SK-N-SH treated with all-trans-retinoic acid at 6 μM for 48 hours (cell line): ENCODE data around the gene AMTN.
A peak's percentile ranks its signal among the peaks of the same experiment; 100 is the strongest.

Experiments
- ATAC-seq: fragments of 200-7000 bp; cut with Tn5 transposase; 3 replicates; pipeline ENCODE4 v1.9.1; 2020; ENCODE audit warnings: mild to moderate bottlenecking, moderate library complexity
- ARNTL ChIP-seq: fragments of 450-650 bp; formaldehyde crosslinking; IDR thresholded peaks from 2 replicates; pipeline ENCODE4 v1.5.0; 2020; ENCODE audit warnings: low read depth, mild to moderate bottlenecking, moderate library complexity, borderline replicate concordance
- BACH2 ChIP-seq: fragments of 250-450 bp; sonication (Bioruptor Pico); IDR thresholded peaks from 2 replicates; pipeline ENCODE4 v1.9.0; 2021; ENCODE audit warnings: mild to moderate bottlenecking, borderline replicate concordance
- CSDC2 ChIP-seq: fragments of 250-450 bp; sonication (Bioruptor Pico); IDR thresholded peaks from 2 replicates; pipeline ENCODE4 v1.5.0; 2020; ENCODE audit warnings: mild to moderate bottlenecking, moderate library complexity
- CSRNP3 ChIP-seq: fragments of 250-450 bp; sonication (Bioruptor Pico); IDR thresholded peaks from 2 replicates; pipeline ENCODE4 v1.5.1; 2021; ENCODE audit warnings: mild to moderate bottlenecking, moderate library complexity
- OSR1 ChIP-seq: fragments of 250-450 bp; sonication (Bioruptor Pico); IDR thresholded peaks from 2 replicates; pipeline ENCODE4 v1.8.0; 2022; ENCODE audit warnings: moderate library complexity, mild to moderate bottlenecking, inconsistent platforms
- POU6F1 ChIP-seq: fragments of 250-450 bp; sonication (Bioruptor Pico); IDR thresholded peaks from 2 replicates; pipeline ENCODE4 v1.8.0; 2021; ENCODE audit warnings: low read depth, mild to moderate bottlenecking, moderate library complexity, borderline replicate concordance
- PPARA ChIP-seq: fragments of 250-450 bp; sonication (Bioruptor Pico); IDR thresholded peaks from 2 replicates; pipeline ENCODE4 v1.5.0; 2020; ENCODE audit warnings: mild to moderate bottlenecking, borderline replicate concordance
- RARB ChIP-seq: fragments of 250-450 bp; sonication (Bioruptor Pico); IDR thresholded peaks from 2 replicates; pipeline ENCODE4 v1.8.0; 2021; ENCODE audit warnings: mild to moderate bottlenecking, moderate library complexity
- SNAI2 ChIP-seq: fragments of 250-450 bp; sonication (Bioruptor Pico); IDR thresholded peaks from 2 replicates; pipeline ENCODE4 v1.5.0; 2020; ENCODE audit warnings: mild to moderate bottlenecking, moderate library complexity
- TCF4 ChIP-seq: fragments of 250-450 bp; sonication (Bioruptor Pico); IDR thresholded peaks from 2 replicates; pipeline ENCODE4 v1.8.0; 2021; ENCODE audit warnings: mild to moderate bottlenecking, moderate library complexity, borderline replicate concordance
- TOX ChIP-seq: fragments of 250-450 bp; sonication (Bioruptor Pico); IDR thresholded peaks from 2 replicates; pipeline ENCODE4 v1.8.0; 2021; ENCODE audit warnings: mild to moderate bottlenecking, moderate library complexity, borderline replicate concordance
- ZC3H10 ChIP-seq: fragments of 250-450 bp; sonication (Bioruptor Pico); IDR thresholded peaks from 2 replicates; pipeline ENCODE4 v1.5.1; 2021; ENCODE audit warnings: mild to moderate bottlenecking, moderate library complexity
- ZFP30 ChIP-seq: fragments of 450-650 bp; formaldehyde crosslinking; IDR thresholded peaks from 2 replicates; pipeline ENCODE4 v1.5.0; 2022; ENCODE audit warnings: mild to moderate bottlenecking, moderate library complexity
- ZNF565 ChIP-seq: fragments of 450-650 bp; formaldehyde crosslinking; conservative IDR thresholded peaks from 2 replicates; pipeline ENCODE4 v1.5.0; 2020; ENCODE audit warnings: low read depth, mild to moderate bottlenecking, moderate library complexity
- ZNF8 ChIP-seq: fragments of 450-650 bp; formaldehyde crosslinking; IDR thresholded peaks from 2 replicates; pipeline ENCODE4 v1.5.0; 2020; ENCODE audit warnings: mild to moderate bottlenecking, moderate library complexity
- TF ChIP-seq, protein P1 (sequence below): fragments of 250-450 bp; sonication (Bioruptor Pico); IDR thresholded peaks from 2 replicates; pipeline ENCODE4 v1.8.0; 2020; ENCODE audit warnings: mild to moderate bottlenecking, moderate library complexity, borderline replicate concordance
- TF ChIP-seq, protein P2 (sequence below): fragments of 250-450 bp; sonication (Bioruptor Pico); IDR thresholded peaks from 2 replicates; pipeline ENCODE4 v1.5.1; 2020; ENCODE audit warnings: low read depth, mild to moderate bottlenecking, moderate library complexity
- TF ChIP-seq, protein P3 (sequence below): fragments of 250-450 bp; sonication (Bioruptor Pico); IDR thresholded peaks from 2 replicates; pipeline ENCODE4 v1.5.0; 2020; ENCODE audit warnings: mild to moderate bottlenecking, moderate library complexity

AMTN gene

GRCh38 chr4:70544279-70544868 is 26.0 kb downstream of the AMTN start:
- TF ChIP-seq, protein P1, sequence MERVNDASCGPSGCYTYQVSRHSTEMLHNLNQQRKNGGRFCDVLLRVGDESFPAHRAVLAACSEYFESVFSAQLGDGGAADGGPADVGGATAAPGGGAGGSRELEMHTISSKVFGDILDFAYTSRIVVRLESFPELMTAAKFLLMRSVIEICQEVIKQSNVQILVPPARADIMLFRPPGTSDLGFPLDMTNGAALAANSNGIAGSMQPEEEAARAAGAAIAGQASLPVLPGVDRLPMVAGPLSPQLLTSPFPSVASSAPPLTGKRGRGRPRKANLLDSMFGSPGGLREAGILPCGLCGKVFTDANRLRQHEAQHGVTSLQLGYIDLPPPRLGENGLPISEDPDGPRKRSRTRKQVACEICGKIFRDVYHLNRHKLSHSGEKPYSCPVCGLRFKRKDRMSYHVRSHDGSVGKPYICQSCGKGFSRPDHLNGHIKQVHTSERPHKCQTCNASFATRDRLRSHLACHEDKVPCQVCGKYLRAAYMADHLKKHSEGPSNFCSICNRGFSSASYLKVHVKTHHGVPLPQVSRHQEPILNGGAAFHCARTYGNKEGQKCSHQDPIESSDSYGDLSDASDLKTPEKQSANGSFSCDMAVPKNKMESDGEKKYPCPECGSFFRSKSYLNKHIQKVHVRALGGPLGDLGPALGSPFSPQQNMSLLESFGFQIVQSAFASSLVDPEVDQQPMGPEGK, result no peak
- TF ChIP-seq TCF4 (CRISPR knock-in tag), result no peak
- ATAC-seq, result peak; percentile 74; the same call in 2 of the 3 replicates

- TF ChIP-seq ZNF565 (CRISPR knock-in tag) (no peak), OSR1 (no peak), ARNTL (CRISPR knock-in tag) (no peak), ZNF8 (CRISPR knock-in tag) (no peak), PPARA (CRISPR knock-in tag) (no peak), POU6F1 (CRISPR knock-in tag) (no peak), RARB (CRISPR knock-in tag) (no peak)
- TF ChIP-seq, protein P1, result no peak
- no peak for ATAC-seq
Measured at GRCh38 chr4:70556856-70557255, 38.5 kb downstream of the AMTN start.

- ATAC-seq, result peak; percentile 93
- TF ChIP-seq ZNF565 (CRISPR knock-in tag) (no peak), TOX (CRISPR knock-in tag) (no peak), BACH2 (no peak), OSR1 (no peak), POU6F1 (CRISPR knock-in tag) (no peak), RARB (CRISPR knock-in tag) (no peak), ZFP30 (CRISPR knock-in tag) (no peak), ZNF8 (CRISPR knock-in tag) (no peak), TCF4 (CRISPR knock-in tag) (no peak), CSDC2 (CRISPR knock-in tag) (no peak), ZC3H10 (no peak)
- TF ChIP-seq, protein P2, sequence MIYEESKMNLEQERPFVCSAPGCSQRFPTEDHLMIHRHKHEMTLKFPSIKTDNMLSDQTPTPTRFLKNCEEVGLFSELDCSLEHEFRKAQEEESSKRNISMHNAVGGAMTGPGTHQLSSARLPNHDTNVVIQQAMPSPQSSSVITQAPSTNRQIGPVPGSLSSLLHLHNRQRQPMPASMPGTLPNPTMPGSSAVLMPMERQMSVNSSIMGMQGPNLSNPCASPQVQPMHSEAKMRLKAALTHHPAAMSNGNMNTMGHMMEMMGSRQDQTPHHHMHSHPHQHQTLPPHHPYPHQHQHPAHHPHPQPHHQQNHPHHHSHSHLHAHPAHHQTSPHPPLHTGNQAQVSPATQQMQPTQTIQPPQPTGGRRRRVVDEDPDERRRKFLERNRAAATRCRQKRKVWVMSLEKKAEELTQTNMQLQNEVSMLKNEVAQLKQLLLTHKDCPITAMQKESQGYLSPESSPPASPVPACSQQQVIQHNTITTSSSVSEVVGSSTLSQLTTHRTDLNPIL (CRISPR knock-in tag), result no peak
- TF ChIP-seq, protein P1, result no peak
Measured at GRCh38 chr4:70559211-70559830, 41.0 kb downstream of the AMTN start.

- ATAC-seq, result no peak
- no peak for TF ChIP-seq SNAI2 (CRISPR knock-in tag)
- TF ChIP-seq, protein P3, sequence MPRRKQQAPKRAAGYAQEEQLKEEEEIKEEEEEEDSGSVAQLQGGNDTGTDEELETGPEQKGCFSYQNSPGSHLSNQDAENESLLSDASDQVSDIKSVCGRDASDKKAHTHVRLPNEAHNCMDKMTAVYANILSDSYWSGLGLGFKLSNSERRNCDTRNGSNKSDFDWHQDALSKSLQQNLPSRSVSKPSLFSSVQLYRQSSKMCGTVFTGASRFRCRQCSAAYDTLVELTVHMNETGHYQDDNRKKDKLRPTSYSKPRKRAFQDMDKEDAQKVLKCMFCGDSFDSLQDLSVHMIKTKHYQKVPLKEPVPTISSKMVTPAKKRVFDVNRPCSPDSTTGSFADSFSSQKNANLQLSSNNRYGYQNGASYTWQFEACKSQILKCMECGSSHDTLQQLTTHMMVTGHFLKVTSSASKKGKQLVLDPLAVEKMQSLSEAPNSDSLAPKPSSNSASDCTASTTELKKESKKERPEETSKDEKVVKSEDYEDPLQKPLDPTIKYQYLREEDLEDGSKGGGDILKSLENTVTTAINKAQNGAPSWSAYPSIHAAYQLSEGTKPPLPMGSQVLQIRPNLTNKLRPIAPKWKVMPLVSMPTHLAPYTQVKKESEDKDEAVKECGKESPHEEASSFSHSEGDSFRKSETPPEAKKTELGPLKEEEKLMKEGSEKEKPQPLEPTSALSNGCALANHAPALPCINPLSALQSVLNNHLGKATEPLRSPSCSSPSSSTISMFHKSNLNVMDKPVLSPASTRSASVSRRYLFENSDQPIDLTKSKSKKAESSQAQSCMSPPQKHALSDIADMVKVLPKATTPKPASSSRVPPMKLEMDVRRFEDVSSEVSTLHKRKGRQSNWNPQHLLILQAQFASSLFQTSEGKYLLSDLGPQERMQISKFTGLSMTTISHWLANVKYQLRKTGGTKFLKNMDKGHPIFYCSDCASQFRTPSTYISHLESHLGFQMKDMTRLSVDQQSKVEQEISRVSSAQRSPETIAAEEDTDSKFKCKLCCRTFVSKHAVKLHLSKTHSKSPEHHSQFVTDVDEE (CRISPR knock-in tag), result no peak
- no peak for TF ChIP-seq ZC3H10
- TF ChIP-seq, protein P2 (CRISPR knock-in tag), result no peak
- no peak for TF ChIP-seq CSRNP3 (CRISPR knock-in tag)
Measured at GRCh38 chr4:70559924-70560323, 41.6 kb downstream of the AMTN start.
